Effector memory CD8-positive, alpha-beta T cell (primary cell): ENCODE measurements around the gene SRPK1.
"Not testable (repeated sequence)": the region's sequence is repeated elsewhere in the genome, so short reads cannot be mapped to it uniquely, and the experiment has no call there.

ENCODE experiments used
- ATAC-seq: fragments of 150-1000 bp; cut with Tn5 transposase; replicated peaks from 2 replicates; pipeline ENCODE4 v1.10.0; 2021; ENCODE audit warnings: mild to moderate bottlenecking, moderate library complexity
- DNase-seq, 3 experiments: peaks; one replicate each; pipeline ENCODE4 v3.0.0; 2021
- H3K27ac Mint-ChIP-seq, 2 donors: one replicate each; pipeline ENCODE4 v1.8.0; 2022; ENCODE audit warnings: mild to moderate bottlenecking in 2 of 2, mixed read lengths in 2 of 2, moderate library complexity in 2 of 2
- H3K27me3 Mint-ChIP-seq, 2 donors: one replicate each; pipeline ENCODE4 v1.8.0; 2022; ENCODE audit warnings: mixed read lengths in 2 of 2
- H3K36me3 Mint-ChIP-seq: one replicate; pipeline ENCODE4 v1.8.0; 2022; ENCODE audit warnings: mild to moderate bottlenecking, moderate library complexity, mixed read lengths; ENCODE audit not compliant: insufficient read depth
- H3K4me1 Mint-ChIP-seq, 2 donors: one replicate each; pipeline ENCODE4 v1.8.0; 2022; ENCODE audit warnings: low read depth in 2 of 2, mixed read lengths in 2 of 2
- H3K4me3 Mint-ChIP-seq, 2 donors: one replicate each; pipeline ENCODE4 v1.8.0; 2022; ENCODE audit warnings: mild to moderate bottlenecking in 2 of 2, mixed read lengths in 2 of 2, moderate library complexity in 2 of 2
- H3K9me3 Mint-ChIP-seq, 2 donors: one replicate each; pipeline ENCODE4 v1.8.0; 2022; ENCODE audit warnings: mixed read lengths in 2 of 2

Gene SRPK1

DNA sequence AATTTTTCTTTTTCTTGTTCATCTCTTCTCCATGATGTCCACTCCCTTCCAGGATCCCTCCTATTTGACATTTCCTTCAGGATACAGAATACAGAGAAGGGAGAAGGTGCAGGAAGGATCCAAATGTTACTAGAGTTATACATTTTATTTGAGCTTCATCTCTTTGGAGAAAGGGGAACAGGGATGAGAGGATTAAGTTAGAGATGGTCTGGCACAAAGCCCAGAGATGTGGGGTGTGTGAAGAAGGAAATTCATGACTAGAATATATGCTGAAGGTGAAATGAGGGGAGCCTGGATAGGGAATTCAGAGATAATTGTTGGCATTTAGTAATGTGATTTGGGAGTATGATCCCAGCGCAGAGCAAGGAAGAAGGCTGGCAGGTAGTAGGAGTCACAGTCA is 22.5 kb upstream of the SRPK1 start:
- Mint-ChIP-seq H3K9me3 (no peaks in the 10 kb centered on the region), H3K4me1 (no peaks in the 10 kb centered on the region), H3K36me3 (no peaks in the 10 kb centered on the region), H3K27ac (no peak overlapping the region), H3K27me3 (peaks cover 16 to 33% of the 10 kb centered on the region in 2 donors), H3K4me3 (no peak overlapping the region)
- DNase-seq (no peak), ATAC-seq (no peak)

GRCh38 chr6:35942355-35942754 is 21.5 kb upstream of the SRPK1 start:
- Mint-ChIP-seq H3K4me3 (no peak overlapping the region), H3K4me1 (no peaks in the 10 kb centered on the region), H3K27ac (no peak overlapping the region), H3K27me3 (peaks cover 16 to 33% of the 10 kb centered on the region in 2 donors), H3K9me3 (no peaks in the 10 kb centered on the region), H3K36me3 (no peaks in the 10 kb centered on the region)
- no peak for DNase-seq
- ATAC-seq: no peak

DNA sequence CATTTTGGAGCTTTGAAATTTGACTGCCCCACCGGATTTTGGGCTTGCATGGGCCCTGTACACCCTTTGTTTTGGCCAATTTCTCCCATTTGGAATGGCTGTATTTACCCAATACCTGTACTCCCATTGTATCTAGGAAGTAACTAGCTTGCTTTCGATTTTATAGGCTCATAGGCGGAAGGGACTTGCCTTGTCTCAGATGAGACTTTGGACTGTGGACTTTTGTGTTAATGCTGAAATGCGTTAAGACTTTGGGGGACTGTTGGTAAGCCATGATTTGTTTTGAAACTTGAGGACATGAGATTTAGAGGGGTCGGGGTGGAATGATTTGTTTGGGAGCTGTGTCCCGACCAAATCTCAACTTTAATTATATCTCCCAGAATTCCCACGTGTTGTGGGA is 20.3 kb upstream of the SRPK1 start:
- H3K27me3 Mint-ChIP-seq: peaks cover 16 to 33% of the 10 kb centered on the region in 2 donors
- not testable (repeated sequence) for H3K36me3 Mint-ChIP-seq, DNase-seq

DNA sequence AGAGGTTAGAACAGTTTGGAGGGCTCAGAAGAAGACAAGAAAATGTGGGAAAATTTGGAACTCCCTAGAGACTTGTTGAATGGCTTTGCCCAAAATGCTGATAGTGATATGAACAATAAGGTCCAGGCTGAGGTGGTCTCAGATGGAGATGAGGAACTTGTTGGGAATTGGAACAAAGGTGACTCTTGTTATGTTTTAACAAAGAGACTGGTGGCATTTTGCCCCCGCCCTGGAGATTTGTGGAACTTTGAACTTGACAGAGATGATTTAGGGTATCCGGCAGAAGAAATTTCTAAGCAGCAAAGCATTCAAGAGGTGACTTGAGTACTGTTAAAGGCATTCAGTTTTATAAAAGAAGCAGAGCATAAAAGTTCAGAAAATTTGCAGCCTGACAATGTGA is 19.1 kb upstream of the SRPK1 start:
- H3K9me3 Mint-ChIP-seq, H3K27ac Mint-ChIP-seq, H3K4me3 Mint-ChIP-seq, H3K36me3 Mint-ChIP-seq, DNase-seq, H3K4me1 Mint-ChIP-seq, ATAC-seq: not testable (repeated sequence)
- peaks cover 24 to 33% of the 10 kb centered on the region in 2 donors for H3K27me3 Mint-ChIP-seq

More for the DNA sequence above, 20.3 kb upstream of the SRPK1 start:
- H3K4me1 Mint-ChIP-seq, H3K27ac Mint-ChIP-seq, H3K9me3 Mint-ChIP-seq, H3K4me3 Mint-ChIP-seq, ATAC-seq: not testable (repeated sequence)

DNA sequence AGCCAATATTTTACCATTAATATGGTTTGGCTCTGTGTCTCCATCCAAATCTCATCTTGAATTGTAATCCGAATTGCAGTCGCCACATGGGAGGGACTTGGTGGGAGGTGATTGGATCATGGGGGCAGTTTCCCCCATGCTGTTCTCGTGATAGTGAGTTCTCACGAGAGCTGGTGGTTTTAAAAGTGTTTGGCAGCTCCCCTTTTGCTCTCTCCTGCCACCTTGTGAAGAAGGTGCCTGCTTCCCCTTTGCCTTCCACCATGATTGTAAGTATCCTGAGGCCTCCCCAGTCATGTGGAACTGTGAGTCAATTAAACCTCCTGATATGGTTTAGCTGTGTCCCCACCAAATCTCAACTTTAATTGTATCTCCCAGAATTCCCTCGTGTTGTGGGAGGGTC is 18.4 kb upstream of the SRPK1 start:
- not testable (repeated sequence) for H3K9me3 Mint-ChIP-seq, H3K36me3 Mint-ChIP-seq, H3K4me3 Mint-ChIP-seq, DNase-seq, ATAC-seq, H3K27ac Mint-ChIP-seq, H3K4me1 Mint-ChIP-seq
- H3K27me3 Mint-ChIP-seq: peaks cover 24 to 33% of the 10 kb centered on the region in 2 donors

DNA sequence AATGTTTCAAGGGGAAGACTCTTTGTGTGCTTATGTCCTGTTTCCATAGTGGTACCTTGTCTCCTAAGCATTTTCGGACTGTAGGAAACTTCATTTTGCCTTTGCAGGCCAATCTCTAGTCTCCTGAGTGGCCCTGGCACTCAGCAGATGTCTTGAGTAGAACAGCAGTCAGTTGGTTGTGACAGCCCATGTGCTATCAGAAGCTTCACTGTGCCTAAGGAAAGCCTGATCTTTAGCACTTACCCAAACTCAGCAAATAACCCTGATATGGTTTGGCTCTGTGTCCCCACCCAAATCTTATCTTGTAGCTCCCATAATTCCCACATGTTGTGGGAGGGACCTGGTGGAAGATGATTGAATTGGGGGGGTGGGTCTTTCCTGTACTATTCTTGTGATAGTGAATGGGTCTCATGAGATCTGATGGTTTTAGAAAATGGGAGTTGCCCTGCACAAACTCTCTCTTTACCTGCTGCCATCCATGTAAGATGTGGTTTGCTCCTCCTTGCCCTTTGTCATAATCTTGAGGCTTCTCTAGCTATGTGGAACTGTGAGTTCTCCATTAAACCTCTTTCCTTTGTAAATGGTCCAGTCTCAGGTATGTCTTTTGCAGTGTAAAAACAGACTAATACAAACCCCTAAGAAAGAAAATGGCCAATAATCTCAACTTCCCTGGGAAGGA is 15.9 kb upstream of the SRPK1 start:
- Mint-ChIP-seq H3K27ac (no peak overlapping the region), H3K36me3 (no peaks in the 10 kb centered on the region), H3K9me3 (peaks cover 0 to 2% of the 10 kb centered on the region in 2 donors), H3K4me1 (no peaks in the 10 kb centered on the region), H3K4me3 (no peak overlapping the region), H3K27me3 (peaks cover 22 to 24% of the 10 kb centered on the region in 2 donors)
- DNase-seq: no peak
- no peak for ATAC-seq

GRCh38 chr6:35935469-35935868 is 14.6 kb upstream of the SRPK1 start:
- H3K27ac Mint-ChIP-seq: no peak overlapping the region
- no peak for ATAC-seq

GRCh38 chr6:35933844-35934243 is 12.9 kb upstream of the SRPK1 start:
- H3K27ac Mint-ChIP-seq: no peak overlapping the region
- H3K36me3 Mint-ChIP-seq: no peaks in the 10 kb centered on the region
- H3K4me1 Mint-ChIP-seq: no peaks in the 10 kb centered on the region
- peaks cover 0 to 7% of the 10 kb centered on the region in 2 donors for H3K27me3 Mint-ChIP-seq
- no peak overlapping the region for H3K4me3 Mint-ChIP-seq
- peaks cover 0 to 2% of the 10 kb centered on the region in 2 donors for H3K9me3 Mint-ChIP-seq
- ATAC-seq (no peak), DNase-seq (no peak)

More at GRCh38 chr6:35935469-35935868, 14.6 kb upstream of the SRPK1 start:
- H3K4me1 Mint-ChIP-seq: no peaks in the 10 kb centered on the region
- H3K27me3 Mint-ChIP-seq: peaks cover 10 to 22% of the 10 kb centered on the region in 2 donors
- H3K9me3 Mint-ChIP-seq: peaks cover 0 to 2% of the 10 kb centered on the region in 2 donors
- no peak overlapping the region for H3K4me3 Mint-ChIP-seq
- no peak for DNase-seq
- no peaks in the 10 kb centered on the region for H3K36me3 Mint-ChIP-seq

GRCh38 chr6:35931873-35932272 is 11.0 kb upstream of the SRPK1 start:
- peak overlapping the region in 1 of 2 donors; percentile 48 for H3K4me3 Mint-ChIP-seq
- not testable (repeated sequence) for H3K36me3 Mint-ChIP-seq, H3K27me3 Mint-ChIP-seq, H3K27ac Mint-ChIP-seq, H3K4me1 Mint-ChIP-seq, ATAC-seq, DNase-seq, H3K9me3 Mint-ChIP-seq

DNA sequence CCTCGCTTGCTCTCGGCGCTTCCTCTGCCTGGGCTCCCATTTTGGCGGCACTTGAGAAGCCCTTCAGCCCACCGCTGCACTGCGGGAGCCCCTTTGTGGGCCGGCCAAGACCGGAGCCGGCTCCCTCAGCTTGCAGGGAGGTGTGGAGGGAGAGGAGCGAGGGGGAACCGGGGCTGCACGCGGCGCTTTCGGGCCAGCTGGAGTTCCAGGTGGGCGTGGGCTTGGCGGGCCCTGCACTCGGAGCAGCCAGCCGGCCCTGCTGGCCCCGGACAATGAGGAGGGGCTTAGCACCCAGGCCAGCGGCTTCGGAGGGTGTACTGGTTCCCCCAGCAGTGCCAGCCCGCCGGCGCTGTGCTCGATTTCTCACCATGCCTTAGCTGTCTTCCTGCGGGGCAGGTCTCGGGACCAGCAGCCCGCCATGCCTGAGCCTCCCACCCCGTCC is 10.2 kb upstream of the SRPK1 start:
- Mint-ChIP-seq H3K9me3 (no peaks in the 10 kb centered on the region), H3K4me3 (no peak overlapping the region), H3K27me3 (peaks cover 0 to 7% of the 10 kb centered on the region in 2 donors), H3K27ac (no peak overlapping the region), H3K36me3 (no peaks in the 10 kb centered on the region), H3K4me1 (no peaks in the 10 kb centered on the region)
- DNase-seq: no peak
- ATAC-seq: no peak

DNA sequence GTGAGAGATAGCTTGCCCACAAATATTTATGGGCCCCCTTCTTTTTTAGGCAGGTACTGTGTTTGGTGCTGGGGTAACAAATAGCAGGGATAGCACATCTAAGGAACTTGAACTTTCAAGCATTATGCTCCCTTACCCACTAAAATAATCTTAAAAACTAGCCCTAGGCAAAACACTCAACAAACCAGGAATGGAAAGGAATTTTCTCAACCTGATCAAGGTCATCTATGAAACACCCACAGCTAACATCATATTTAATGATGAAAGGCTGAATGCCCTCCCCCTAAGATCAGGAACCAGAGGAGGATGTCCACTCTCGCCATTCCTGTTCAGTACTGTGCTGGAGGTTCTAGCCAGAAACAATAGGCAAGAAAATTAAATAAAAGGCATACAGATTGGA is 8.7 kb upstream of the SRPK1 start:
- Mint-ChIP-seq H3K4me3 (no peak overlapping the region), H3K9me3 (no peaks in the 10 kb centered on the region), H3K4me1 (no peaks in the 10 kb centered on the region), H3K27ac (no peak overlapping the region), H3K36me3 (no peaks in the 10 kb centered on the region), H3K27me3 (no peaks in the 10 kb centered on the region)
- DNase-seq (no peak), ATAC-seq (no peak)

DNA sequence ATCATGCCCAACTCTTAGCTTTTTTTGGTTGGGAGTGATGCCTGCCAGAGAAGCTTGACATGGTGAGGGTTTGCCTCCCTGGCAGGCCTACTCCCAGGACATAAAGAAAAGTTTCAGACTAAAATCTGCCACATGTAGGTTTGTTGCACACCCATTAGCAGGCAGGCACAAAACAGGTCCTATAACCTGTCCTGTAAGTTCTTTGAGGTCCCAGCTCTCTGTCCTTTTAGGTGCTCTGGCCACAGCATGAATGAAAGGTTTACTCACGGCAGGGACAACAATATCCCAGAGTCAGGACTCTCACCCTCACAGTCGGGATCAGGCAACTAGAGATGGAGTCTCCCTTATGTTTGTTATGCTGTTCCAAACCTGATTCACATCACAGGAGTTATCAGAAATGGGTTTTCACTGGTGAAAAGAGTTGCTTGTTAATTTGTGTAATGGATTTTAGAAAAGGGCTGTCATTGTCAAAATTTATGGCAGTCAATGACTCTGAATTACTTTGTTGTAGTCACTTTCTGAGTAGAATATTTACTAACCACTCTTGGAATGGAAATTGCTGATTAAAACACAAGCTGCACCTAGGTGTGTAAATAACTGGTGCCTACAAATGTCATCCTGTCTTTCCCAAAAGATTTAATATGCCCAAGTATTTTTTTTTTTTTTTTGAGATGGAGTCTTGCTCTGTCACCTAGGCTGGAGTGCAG is 5.8 kb upstream of the SRPK1 start:
- ATAC-seq (no peak), DNase-seq (no peak)
- no peaks in the 10 kb centered on the region for H3K27me3 Mint-ChIP-seq
- no peaks in the 10 kb centered on the region for H3K36me3 Mint-ChIP-seq
- no peak overlapping the region for H3K27ac Mint-ChIP-seq
- peaks cover 6 to 11% of the 10 kb centered on the region in 2 donors for H3K4me1 Mint-ChIP-seq
- H3K9me3 Mint-ChIP-seq: no peaks in the 10 kb centered on the region
- no peak overlapping the region for H3K4me3 Mint-ChIP-seq

DNA sequence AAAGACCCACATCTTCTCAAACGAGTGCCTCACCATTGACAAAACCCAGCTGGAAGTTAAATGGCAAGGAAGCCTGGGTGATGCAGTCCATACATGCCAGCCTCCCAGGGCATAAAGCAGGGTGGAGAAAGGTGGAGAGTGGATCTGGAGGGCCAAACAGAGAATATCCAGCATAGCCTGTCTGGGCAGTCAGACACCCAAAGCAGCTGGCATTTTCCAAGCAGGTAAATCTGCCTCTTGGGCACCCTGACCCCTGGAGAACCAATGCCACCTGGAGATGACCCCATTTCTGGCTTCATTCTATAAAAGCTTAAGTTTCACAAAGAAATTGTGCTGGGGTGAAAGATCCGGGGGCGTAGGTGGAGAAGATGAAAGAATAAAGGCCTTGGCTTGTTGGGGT is 5.1 kb upstream of the SRPK1 start:
- DNase-seq (no peak), ATAC-seq (no peak)
- no peak overlapping the region for H3K27ac Mint-ChIP-seq
- no peaks in the 10 kb centered on the region for H3K27me3 Mint-ChIP-seq
- no peaks in the 10 kb centered on the region for H3K9me3 Mint-ChIP-seq
- H3K4me1 Mint-ChIP-seq: peaks cover 10 to 14% of the 10 kb centered on the region in 2 donors
- H3K36me3 Mint-ChIP-seq: no peaks in the 10 kb centered on the region
- H3K4me3 Mint-ChIP-seq: no peak overlapping the region

DNA sequence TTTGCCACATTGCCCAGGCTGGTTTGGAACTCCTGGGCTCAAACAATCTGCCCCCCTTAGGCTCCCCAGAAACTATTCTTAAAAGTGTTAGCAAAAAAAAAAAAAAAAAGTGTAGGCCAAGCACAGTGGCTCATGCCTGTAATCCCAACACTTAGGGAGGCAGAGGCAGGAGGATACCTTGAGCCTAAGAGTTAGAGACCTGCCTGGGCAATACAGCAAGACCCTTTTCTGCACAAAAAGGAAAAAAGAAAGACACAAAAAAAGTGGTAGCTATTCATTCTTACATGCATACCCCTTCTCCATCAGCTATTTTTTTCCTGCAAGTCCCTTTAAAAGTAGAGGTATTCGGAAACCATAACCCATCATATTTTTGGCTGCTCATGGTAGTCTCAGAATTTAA is 3.2 kb upstream of the SRPK1 start:
- no peak overlapping the region for H3K4me3 Mint-ChIP-seq
- no peaks in the 10 kb centered on the region for H3K9me3 Mint-ChIP-seq
- no peak for DNase-seq
- H3K36me3 Mint-ChIP-seq: peaks cover 4% of the 10 kb centered on the region
- peaks cover 20 to 25% of the 10 kb centered on the region in 2 donors for H3K4me1 Mint-ChIP-seq
- H3K27me3 Mint-ChIP-seq: no peaks in the 10 kb centered on the region
- H3K27ac Mint-ChIP-seq: no peak overlapping the region
- no peak for ATAC-seq
